Activated CD4-positive, CD25-positive, alpha-beta regulatory T cell treated with anti-CD3 and anti-CD28 coated beads, Interleukin-2, amount 50 U/mL, for 72 hours (primary cell): ENCODE measurements around the gene MANSC4.
A peak's percentile ranks its signal among the peaks of the same experiment; 100 is the strongest.

Experiments used
- DNase-seq: peaks from one replicate; pipeline ENCODE4 v3.0.0; 2021

Gene MANSC4

DNA sequence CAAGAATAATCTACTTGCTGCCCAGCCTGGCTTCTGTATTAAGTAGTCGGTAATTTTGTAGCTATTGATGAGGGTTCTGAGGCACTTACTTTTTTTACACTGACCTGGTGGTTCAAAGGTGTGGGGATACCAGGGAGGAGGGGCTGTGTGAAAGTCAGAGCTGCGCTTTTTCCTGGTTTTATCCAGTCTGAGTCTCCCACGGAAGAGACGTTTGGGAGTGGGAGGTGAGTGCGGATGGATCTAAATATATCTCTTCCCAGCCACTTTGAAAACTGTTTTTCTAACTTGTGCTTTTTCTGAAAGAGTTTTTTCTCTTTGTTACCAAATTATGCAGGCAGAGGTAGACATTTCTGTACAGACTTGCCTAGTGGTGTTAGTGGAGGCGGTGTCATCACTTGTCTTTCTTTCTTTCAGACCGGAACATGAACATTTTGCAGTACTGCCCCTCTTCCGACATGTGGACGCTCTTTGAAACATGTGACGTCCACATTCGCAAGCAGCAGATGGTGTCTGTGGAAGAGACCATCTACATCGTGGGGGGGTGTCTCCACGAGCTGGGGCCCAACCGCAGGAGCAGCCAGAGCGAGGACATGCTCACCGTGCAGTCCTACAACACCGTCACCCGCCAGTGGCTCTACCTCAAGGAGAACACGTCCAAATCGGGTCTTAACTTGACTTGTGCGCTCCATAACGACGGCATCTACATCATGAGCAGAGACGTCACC, 17.4 kb upstream of the MANSC4 start:
- DNase-seq = no peak

DNA sequence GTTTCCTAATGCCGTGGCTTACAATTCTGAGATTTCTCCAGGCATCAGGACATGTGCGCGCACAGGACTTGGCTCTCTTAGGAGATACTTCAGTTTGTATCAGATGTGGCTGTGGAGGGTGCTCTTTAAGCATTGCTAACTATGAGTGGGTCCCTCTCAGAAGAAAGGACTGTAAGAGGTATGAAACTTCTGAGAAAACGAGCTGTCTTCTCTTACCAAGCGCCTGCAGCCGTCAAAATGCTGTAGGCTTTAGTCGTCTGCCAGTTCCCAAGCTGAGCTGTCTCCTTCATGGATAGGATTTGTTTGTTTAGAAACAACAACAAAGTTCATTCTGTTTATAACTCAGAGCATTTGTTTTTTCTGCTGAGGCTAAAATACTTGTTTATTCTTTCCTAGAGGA, 16.1 kb upstream of the MANSC4 start:
- DNase-seq = no peak

DNA sequence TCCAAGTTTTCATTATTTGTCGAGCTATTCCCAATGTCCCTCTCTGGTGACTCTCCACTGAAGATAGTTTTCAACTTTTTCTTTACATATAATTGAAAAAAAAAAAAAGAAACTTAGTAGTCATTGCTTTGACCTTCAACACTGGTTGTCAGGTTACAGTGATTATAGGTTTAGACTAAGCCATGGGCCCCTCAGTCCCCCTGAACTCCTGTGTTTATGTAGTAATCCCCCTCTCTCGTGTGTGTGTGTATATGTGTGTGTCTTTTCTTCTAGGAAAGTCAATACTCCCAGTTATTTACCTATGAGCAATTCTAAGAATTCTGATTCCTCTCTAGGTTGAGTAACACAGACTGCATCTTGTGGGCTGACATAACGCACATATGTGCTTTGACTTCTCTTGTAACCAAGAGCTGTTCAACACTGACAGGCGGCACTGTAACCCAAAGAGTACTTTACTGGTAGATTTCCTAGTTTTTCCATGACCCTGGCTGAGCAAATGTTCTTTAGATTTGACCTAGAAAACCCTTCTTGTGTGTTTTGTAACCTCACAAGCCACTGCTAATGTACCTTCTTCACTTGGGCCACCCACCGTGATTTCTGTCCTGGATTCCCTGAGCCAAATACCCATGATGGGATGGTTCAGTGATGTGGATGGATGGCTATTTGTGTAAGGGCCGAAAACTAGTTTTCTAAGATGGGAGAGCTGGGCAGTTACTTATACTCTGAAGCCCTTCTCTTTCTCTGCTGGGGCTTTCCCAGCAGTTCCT, 15.0 kb upstream of the MANSC4 start:
- DNase-seq = no peak

DNA sequence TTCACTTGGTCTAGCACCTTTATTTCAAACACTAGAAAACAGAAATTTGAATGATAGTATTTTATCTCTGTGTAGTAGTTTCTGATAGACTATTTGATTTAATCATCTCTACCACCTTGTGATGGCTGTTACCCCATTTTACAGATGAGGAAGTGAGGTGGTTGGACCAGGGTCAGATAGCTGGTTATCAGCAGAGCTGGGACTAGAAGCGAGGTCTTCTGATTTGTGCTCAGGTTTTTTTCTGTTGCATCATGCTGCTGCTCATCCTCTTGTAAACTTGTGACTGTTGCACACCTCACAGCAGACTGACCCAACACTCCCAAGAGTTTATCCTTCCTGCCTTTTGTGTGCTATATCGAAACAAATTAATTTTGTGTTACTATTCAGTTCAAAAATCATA, 10.1 kb upstream of the MANSC4 start:
- no peak for DNase-seq

DNA sequence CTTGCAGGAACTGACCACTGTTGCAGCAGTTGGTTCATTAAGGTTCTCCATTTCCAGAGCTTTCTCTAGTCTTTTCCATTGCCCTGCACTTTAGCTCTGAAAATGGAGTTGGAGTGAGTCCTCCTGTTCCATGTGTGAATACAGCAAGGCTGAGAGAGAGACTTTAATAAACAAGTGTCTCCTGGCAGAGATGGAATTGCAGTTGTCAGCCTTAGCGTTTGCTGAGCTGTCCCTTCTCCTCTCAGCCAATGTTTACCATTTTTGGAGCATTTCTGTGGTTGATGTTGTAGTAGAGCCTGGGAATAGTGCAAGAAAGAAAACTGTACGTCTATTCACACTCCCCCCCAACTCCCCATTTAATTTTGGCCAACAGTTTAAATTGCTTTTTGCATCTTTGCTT, 7.5 kb upstream of the MANSC4 start:
- DNase-seq = no peak

DNA sequence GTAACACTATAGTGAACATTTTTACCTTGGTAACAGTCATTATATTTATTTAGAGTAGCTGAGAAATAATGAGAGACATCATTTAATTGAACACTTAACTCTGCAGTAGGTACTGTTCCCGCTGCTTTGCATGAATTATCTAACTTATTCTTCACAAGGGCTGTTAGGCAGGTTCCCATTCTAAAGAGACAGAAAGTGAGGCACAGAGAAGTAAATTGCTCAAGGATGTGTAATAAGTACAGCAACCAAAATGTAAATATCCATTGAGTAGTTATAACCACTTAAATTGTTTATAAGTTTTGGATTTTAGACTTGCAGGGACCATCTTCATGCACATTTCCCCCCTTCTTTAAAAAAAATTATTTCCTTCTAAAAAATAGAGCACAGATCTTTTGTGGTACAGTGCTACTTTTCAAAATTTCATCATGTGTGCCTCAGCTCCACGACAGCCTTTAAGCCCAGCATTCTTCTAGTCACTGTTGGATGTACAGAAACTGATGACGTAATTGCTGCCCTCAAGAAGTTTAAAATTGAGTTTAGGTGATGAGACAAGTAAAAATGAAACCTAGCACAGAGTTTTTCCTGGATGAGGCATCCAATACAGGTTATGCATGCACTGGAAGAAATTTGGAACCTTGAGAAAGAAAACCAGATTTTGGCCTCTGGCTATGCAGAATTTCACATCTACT, 6.0 kb upstream of the MANSC4 start:
- DNase-seq = no peak

GRCh38 chr12:27782481-27782880, 2.4 kb upstream of the MANSC4 start:
- no peak for DNase-seq

DNA sequence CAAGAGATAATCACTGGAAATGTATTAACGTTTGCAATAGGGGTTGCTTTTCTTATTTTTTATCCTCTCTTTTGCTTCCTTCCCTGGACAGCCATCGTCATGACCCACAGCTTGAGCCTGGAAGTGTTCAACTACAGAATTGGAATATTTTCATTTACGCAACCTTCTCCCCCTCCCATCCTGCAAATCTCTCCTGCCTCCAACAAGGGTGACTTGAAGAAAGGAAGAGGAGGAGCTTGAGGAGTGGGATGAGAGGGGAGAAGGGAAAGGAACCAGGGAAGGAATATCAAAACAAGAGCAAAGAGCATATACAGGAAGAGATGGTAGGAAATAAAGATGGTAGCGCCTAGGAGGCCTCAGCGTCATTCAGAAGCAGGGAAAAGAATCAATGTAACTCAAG, 1.6 kb upstream of the MANSC4 start:
- no peak for DNase-seq

DNA sequence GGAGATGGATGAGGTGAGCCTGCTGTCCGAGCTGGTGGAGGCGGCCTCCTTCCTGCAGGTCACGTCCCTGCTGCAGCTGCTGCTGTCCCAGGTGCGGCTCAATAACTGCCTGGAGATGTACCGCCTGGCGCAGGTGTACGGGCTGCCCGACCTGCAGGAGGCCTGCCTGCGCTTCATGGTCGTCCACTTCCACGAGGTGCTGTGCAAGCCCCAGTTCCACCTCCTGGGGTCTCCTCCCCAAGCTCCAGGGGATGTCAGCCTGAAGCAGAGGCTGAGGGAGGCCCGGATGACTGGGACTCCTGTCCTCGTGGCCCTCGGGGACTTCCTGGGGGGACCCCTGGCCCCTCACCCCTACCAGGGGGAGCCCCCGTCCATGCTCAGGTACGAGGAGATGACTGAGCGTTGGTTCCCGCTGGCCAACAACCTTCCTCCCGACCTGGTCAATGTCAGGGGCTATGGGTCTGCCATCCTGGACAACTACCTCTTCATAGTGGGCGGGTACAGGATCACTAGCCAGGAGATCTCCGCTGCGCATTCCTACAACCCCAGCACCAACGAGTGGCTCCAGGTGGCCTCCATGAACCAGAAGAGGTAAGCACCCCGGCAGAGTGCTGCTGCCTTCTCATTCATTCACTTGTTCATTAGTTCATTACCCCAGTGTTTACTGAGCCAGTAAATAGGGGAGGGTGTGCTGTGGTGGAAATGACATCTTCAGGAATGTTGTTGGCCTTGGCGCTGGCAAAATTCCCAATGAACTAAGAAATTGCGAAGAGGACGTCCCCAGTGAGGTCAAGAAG, 774 bp upstream of the MANSC4 start:
- DNase-seq = no peak

DNA sequence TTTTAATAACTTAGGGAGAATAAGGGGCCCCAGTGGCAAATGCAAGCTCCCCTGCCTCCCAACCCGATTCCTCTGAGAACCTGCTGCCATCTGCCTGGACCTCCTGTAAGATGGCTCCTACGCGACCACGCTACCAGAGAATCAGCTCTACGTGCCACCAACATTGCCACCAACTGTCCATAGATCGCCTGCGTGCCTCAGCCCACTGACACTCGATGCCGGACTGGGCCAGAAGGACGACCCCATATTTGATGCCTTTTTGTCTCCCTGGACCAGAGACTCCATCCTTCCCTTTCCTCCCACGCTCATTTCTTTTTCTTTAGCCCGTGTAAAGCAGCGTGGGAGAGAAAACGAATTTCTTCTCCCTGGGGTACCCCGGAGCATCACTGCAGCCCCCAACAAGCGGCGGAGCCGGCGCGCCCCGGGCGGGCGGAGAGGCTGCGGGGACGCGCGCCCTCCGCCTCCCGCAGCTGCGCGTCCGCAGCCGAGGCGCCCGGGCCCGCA, 568 bp downstream of the MANSC4 start:
- peak; percentile 61 for DNase-seq

GRCh38 chr12:27778206-27778605, 1.8 kb downstream of the MANSC4 start:
- DNase-seq = no peak

- no peak for DNase-seq
Measured at GRCh38 chr12:27777141-27777540, 2.9 kb downstream of the MANSC4 start.

GRCh38 chr12:27772328-27773049, 7.5 kb downstream of the MANSC4 start:
- DNase-seq = no peak

DNA sequence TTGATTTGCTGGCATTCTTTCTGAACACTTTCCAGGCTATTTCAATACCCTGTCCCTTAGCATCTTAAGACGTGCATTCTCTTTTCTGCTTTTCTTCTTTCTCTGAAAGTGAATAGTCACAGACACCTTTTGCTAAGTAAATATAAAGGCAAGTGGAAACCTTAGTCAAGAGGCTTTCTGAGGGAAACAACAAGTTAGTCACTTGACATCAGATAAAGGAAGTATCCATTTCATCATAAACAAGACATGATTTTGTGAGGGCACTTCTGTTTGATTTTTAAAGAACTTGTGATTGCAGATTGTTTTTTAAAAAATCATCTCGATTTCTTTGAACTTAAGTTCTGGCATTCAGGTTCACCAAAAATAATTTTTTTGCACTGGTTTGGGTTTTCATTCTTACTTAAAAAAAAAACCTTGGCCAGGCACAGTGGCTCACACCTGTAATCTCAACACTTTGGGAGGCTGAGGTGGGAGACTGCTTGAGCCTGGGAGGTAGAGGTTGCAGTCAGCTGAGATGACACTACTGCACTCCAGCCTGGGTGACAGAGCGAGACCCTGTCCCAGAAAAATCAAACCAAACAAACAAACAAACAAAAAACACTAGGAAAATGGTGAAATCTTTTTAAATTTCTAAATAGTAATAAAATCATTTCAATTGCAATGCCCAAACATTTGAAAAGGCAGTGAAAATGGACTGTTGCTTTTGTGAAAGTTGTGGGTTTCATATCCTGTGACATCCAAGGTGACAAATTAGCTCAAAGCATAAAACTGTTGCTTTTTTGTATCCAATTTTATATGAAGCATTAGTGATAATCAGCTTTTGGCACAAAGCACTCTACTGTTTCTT, 8.3 kb downstream of the MANSC4 start:
- no peak for DNase-seq

GRCh38 chr12:27769142-27769673, 10.8 kb downstream of the MANSC4 start:
- no peak for DNase-seq

- DNase-seq = no peak
Measured at GRCh38 chr12:27766587-27766986, 13.4 kb downstream of the MANSC4 start.

DNA sequence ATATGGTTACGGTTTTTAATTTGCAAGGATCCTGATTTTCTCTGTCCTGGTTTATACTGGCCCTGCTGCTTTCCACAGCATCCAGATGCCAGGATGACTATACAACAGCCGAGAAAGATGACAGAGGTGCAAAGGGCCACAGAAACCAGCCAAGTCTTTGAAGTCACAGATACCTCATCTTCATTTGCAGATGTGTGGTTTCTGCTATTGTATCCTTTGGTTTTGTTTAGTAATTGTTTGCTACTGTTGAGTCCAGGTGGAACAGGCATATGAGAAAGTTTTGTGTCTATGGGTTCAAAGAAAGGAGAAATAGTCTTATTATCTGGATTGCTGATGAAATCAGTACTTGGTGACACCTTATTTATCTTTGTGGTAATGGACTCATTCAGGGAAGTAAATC, 17.3 kb downstream of the MANSC4 start:
- no peak for DNase-seq

DNA sequence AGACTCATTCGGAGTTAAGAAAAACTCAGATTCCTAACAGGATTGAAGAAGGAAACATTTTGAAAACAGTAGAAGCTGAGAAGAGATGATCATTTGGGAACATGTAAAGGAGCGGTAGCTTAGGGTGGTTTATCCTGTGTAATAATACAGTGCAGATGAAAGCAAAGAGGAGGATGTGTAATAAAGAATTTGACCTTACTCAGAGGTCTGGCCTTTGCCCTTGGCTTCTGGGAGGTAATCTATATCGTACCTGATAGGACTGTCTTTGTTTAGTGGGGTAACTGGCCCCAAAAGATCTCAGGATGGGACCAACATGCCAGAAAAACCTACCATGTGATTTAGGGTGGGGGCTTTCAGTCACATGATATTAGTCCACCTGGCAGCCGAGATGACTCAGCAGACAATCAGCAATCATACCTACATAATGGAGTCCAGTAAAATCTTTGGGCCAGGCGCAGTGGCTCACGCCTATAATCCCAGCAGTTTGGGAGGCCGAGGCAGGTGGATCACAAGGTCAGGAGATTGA, 23.3 kb downstream of the MANSC4 start:
- no peak for DNase-seq

DNA sequence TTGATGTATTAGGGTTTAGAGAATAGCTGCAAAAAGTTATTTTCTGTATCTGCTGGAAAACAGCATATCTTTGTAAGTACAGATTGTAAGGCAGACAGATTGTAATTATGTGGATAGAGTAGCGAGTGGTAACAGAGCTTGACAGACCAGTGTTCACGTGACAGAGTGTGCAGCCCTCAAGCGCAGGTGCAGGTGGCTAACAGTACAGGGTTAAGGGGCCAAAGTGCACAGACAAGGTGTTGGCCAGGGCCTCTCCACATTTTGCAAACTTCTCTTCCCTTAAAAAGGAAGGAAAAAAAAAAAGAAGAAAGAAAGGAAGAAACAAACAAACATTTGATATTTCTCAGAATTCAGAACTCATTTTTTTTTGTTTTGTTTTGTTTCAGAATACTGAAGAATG, 25.2 kb downstream of the MANSC4 start:
- no peak for DNase-seq

GRCh38 chr12:27751386-27752047, 28.5 kb downstream of the MANSC4 start:
- no peak for DNase-seq
